GM21619 (cell line): ENCODE data around the gene COL2A1.

Experiments used
- ATAC-seq: cut with Tn5 transposase; IDR thresholded peaks from one replicate; pipeline ENCODE4 v1.9.1; 2021; ENCODE audit not compliant: unreplicated experiment

The COL2A1 gene

GRCh38 chr12:47949441-47950341, 54.6 kb downstream of the COL2A1 start:
- ATAC-seq = no peak

DNA sequence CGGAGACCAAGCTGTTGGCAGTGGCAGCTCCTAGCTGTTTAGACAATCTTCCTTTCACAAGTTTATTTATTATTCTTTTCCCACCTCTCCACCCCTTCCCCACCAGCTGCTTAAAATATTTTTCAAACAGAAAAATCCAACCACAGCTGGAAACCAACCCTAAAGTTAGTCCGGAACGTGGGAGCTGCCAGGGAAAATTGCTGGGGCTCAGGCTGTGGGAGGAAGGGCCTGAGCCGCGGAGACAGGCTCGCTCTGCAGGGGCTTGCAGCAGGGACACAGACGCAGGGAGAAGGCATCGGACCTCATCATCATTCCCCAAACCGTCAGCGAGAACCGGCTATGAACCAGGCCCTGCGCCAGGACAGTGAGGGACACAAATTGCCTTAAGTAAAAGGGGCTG, 56.9 kb downstream of the COL2A1 start:
- no peak for ATAC-seq

- no peak for ATAC-seq
Observed at GRCh38 chr12:47946413-47947323, 57.6 kb downstream of the COL2A1 start.

DNA sequence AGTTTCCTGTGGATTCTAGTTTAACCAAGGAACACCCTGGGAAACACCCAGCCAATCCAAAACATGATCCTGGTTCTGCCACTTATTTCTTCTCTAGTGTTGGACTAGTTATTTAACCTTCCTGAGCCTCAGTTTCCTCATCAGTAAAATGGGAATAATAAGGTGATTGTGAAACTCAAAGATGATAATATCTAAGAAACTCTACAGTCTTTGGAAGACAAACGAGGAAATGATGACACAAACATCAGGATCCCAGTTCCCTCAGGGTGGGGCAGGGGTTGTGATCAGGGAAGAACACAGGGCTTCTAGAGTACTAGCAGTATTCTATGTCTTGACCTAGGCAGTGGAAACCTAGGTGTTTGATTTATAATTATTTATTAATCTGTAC, 58.9 kb downstream of the COL2A1 start:
- no peak for ATAC-seq

DNA sequence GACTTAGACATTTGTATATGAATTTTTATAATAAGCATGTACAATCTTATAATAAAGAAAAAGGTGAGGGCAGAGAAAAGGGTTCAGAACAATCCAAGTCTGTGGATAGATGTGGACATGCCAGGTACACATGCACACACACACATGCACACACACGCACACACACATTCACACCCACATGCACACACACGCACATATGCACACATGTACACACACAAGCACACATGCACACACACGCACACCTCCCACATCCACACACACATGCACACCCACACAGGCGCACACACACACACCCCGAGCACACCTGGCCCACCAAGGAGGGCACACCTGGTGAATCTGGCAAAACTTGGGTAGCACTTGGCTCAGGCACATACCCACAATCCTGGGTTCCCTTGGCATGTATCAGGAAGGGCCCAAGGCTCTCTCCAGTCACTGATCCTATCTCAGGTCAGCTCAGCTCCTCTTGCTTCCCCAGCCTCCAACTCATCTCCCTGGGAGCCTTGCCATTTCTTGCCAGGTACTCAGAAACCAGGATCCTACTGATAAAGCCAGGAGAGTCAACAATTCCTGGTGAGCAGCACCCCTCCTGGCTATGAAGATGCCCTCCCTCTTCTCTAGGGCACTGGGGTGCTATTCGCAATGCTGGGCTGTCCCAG, 59.5 kb downstream of the COL2A1 start:
- no peak for ATAC-seq

DNA sequence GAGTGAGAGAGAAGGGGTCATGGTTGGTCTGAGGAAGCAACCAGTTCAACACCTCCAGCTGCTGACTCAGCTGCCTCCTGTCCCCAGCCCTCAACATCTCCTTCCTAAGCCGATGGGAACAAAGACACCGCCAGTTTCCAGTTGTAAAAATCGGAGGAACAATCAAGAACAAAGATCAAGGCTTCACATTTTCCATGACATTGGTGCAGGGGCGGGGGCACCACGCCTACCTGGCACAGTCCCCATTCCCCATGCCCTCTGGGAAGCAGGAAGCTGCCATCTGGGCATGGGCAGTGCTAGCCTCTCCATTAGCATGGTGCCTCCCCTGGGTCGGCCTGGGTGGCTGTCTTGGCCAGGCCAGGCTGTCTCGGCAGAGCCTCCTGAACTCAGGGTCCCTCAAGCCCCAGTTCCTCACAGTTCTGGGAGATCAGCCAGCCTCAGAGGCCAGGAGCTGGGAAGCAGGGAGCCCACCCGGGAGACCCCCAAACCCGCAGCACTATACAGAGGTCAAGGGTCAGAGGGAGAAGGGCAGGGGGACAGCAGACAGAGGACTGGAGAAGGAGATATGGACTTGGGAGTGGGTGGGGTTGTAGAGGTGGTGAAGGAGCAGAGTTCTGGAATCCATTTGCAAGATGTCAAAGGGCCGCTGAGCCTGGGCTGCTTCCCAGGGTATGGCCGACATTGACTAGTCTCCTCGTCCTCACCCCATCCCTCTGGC, 60.5 kb downstream of the COL2A1 start:
- no peak for ATAC-seq

GRCh38 chr12:47942614-47943225, 61.6 kb downstream of the COL2A1 start:
- ATAC-seq = no peak

GRCh38 chr12:47941871-47942613, 62.2 kb downstream of the COL2A1 start:
- no peak for ATAC-seq

DNA sequence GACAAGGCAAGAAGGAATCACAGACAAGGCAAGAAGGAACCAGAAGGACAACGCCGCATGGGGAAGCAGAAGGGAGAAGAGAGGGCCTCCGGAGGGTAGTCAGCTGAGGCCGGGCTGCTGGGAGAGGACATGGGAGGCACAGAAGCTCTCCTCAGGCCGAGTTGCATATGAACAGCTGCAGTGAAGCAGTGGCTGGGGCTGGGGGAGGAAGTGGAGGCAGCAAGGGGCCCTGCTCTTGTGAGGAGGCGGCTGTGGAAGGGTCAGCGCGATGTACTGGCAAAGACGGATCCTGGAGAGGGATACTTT, 62.8 kb downstream of the COL2A1 start:
- ATAC-seq = no peak

DNA sequence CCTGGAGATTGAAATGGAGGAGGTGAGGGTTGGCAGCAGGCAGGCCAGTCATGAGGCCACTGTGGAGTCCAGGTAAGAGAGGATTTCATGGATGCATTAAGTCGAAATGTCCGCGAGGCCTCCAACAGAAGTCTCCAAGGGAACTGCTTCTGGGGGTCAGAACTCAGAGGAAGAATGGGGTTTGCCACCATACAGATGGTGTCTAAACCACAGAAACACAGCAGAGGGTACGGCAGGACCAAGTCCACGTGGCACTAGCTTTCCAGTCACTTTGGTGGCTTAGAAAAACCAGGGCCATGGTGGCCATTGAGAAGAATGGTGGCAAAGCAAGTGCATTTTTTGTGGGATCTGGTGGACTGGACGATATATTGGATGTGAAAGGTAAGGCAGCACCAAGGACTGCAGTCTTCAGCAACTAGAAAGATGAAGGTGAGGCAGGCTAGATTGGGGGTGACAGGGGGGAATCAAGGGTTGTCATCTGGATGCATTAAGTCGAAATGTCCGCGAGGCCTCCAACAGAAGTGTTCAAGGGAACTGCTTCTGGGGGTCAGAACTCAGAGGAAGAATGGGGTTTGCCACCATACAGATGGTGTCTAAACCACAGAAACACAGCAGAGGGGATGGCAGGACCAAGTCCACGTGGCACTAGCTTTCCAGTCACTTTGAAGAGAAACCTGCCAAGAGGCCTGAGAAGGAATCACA, 63.4 kb downstream of the COL2A1 start:
- no peak for ATAC-seq

DNA sequence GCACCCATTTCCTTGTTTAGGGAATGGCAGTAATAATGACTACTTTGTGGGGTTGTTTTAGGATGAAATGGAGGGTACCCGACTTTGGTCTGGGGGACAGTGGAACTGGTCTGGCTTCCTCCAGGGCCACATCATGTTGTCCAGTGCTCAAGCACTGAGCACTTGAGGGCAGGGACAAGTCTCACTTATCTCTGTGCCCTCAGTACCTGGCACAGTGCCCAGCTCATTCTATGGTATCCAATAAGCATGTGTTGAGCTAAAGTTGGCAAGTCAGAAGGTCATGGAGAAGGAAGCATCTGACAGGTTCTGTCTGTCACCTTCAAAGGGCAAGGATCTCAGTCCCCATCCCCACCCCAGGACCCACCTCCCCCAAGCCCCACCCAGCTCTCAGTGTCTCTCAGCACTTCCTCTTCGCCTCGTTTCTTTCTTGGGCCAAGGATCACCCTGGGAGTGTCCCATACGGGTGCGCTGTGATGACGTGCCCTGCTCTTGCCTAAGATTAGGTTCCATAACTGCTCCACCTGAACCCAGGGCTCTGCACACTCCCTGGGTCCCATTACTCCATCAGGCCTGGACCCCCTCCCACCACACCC, 65.2 kb downstream of the COL2A1 start:
- no peak for ATAC-seq

- no peak for ATAC-seq
Observed at GRCh38 chr12:47938594-47938993, 65.7 kb downstream of the COL2A1 start.

DNA sequence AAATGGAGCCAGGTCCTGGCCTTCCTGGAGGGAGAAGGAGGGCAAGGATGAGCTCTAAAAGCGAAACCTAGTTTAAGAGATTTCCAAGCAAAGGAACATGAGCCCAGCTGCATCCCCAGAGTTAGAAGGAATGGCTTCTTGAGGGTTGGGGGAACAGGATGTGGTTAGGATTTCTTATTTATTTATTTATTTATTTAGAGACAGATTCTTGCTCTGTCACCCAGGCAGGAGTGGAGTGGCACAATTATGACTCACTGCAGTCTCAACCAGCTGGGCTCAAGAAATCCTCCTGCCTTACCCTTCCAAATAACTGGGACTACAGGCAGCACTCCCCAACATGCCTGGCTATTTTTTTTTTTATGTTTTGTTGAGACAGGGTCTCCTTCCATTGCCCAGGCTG, 66.2 kb downstream of the COL2A1 start:
- ATAC-seq = no peak

- ATAC-seq = no peak
Observed at GRCh38 chr12:47935184-47935583, 69.1 kb downstream of the COL2A1 start.

GRCh38 chr12:47931187-47931586, 73.1 kb downstream of the COL2A1 start:
- no peak for ATAC-seq

- ATAC-seq = no peak
Observed at GRCh38 chr12:47930634-47931033, 73.6 kb downstream of the COL2A1 start.

GRCh38 chr12:47927346-47927745, 76.9 kb downstream of the COL2A1 start:
- ATAC-seq = no peak
